HG03457 (cell line): ENCODE measurements around the gene WDR54.
"Not testable (repeated sequence)": the region's sequence is repeated elsewhere in the genome, so short reads cannot be mapped to it uniquely, and the experiment has no call there.

Experiments used
- ATAC-seq: cut with Tn5 transposase; IDR thresholded peaks from one replicate; pipeline ENCODE4 v1.9.1; 2021; ENCODE audit warnings: moderate number of reproducible peaks; ENCODE audit not compliant: unreplicated experiment

The WDR54 gene

DNA sequence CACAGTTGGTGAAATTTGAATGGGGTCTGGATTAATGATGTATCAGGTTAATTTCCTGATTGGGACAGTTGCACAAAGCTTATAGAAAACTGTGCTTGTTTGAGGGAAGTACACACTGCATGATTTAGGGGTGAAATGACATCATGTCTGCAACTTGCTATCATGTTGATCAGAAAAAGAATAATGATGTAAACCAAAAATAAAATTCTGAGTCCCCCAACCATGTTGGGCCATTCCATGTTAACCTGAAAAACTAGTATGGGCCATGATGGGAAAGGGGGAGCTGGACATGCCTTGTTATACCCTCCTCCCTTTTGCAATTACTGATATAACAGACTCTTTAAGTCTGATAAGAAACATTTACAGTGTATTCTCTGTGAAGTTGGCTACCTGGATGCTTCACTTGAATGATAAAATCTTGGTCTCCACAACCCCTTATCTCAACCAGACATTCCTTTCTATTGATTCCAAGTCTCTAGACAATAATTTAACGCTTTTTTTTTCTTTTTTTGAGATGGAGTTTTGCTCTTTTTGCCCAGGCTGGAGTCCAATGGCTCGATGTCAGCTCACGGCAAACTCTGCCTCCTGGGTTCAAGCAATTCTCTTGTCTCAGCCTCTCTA lies 29.1 kb downstream of the WDR54 start:
- ATAC-seq, result no peak

DNA sequence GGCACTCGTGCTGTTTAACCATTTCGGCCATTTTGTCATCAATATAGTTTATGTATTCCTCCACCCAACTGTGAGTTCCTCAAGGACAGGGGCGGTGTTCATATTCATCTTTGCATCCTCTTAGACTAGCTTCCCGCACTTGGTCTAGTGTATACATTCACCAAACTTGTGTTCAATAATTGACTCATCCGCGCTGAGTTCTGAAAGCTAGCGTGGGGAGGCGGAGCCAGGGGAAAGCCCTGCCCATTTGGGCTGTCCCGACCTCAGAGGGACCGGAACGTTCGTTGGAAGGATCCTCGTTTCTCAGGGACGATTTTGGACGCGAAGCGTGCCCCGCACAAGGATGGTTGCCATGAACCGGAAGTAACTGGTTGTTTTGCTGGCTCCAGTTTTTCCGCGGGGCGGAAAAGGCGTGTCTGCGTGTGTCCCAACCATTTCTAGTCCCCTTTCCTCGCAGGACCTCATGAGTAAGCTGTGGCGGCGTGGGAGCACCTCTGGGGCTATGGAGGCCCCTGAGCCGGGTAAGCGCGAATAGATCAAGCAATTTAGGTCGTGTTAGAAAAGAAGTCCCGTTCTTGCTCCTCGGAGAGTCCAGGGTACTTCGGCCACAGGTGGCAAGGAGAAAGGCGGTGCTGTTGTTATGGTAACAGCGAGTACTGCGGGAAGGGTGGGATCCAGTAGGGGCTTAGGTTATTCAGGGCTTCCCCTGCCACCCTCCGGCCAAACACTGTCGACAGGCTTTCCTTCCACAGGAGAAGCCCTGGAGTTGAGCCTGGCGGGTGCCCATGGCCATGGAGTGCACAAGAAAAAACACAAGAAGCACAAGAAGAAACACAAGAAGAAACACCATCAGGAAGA lies 33.4 kb downstream of the WDR54 start, which contains the start of gene INO80B:
INO80B (plus strand) TSS at position 434 of the 858 bp plus-strand sequence; CDS start at position 464, 30 bp downstream.
- ATAC-seq, result peak; percentile 43

DNA sequence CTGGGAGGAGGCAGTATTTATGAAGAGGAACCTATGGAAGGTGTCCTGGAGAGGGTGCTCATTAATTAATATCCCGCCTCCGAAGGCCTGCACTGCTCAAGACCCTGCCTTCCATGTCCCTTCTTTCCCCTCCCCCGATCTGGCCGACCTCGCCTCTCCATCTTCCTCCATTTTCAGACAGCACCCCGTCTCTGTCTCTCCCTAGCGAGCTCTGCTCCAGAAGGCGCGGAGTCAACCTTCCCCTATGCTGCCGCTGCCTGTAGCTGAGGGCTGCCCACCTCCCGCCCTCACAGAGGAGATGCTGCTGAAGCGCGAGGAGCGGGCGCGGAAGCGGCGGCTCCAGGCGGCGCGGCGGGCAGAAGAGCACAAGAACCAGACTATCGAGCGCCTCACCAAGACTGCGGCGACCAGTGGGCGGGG lies 35.6 kb downstream of the WDR54 start:
- ATAC-seq, result no peak

DNA sequence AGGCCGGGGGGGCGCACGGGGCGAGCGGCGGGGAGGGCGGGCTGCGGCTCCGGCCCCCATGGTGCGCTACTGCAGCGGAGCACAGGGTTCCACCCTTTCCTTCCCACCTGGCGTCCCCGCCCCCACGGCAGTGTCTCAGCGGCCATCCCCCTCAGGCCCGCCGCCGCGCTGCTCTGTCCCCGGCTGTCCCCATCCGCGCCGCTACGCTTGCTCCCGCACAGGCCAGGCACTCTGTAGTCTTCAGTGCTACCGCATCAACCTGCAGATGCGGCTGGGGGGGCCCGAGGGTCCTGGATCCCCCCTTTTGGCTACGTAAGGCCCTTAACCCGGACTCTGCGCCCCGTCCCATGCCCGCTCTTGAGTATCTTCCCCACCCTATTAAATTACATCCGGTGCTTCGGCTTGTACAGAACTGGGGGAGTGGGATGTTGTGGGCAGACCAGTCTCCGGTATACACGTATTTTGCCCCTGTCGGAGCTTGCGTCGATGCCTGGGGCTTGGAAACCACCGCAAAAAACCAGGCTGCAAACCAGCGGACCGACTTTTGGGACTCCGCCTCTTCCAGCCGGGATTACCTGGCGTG lies 36.1 kb downstream of the WDR54 start:
- ATAC-seq, result peak; percentile 22

DNA sequence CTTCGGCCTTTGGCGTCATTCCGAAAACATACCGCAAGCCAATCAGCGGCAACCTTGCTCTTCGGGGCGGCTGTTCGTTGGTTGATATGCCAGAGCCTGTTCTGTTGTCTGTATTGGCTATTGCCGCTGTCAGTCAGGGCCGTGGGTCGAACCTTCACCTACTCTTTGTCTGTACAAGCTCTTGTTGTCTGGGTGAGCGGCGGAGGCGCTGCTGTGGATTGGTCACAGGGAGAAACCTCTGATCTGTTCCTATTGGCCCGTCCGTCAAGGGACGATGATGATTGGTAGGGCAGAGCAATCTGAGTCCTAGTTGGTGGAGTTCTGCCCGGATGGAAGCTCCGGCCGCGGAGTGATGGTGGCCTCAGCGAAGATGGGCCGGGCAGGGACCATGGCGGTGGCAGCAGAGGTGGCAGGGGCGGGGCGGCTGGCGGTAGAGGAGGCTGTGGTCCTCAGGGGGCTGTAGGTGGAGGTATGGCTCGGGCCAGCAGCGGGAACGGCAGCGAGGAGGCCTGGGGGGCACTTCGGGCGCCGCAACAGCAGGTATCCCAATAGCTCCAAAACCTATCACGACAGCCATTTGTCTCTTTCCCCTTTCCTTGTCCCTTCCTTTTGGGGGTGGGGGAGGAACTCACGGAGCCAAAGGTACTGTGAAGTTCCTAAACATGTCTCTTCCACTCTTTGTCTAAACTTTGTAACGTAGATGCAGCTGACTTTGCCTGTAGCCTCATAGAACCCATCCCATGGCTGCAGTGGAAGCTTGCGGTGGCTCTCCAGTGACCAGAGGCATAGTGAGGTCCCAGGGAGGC lies 36.8 kb downstream of the WDR54 start, which contains the start of gene WBP1:
WBP1 (plus strand) TSS at position 307 of the 806 bp plus-strand sequence; CDS start at position 472, 165 bp downstream.
- peak; percentile 72 for ATAC-seq

DNA sequence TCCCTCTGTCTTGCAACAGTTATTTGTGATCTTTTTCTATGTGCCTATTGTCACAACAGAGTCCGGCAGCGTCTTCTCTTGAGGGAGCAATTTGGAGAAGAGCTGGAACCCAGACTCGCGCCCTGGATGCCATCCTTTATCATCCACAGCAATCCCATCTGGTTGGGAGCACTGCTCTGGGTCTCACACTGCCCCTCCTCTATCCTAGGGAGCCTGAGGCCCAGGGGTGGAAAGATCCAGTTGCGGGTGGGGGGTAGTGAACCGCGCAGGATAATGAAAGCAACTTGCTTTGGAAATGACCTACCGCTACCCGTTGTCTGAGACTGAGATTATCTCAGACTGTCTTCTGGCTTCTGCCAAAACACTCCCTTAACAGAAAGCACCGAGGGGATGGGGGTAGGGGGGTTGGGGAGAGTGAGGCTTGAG lies 37.4 kb downstream of the WDR54 start:
- ATAC-seq, result no peak

DNA sequence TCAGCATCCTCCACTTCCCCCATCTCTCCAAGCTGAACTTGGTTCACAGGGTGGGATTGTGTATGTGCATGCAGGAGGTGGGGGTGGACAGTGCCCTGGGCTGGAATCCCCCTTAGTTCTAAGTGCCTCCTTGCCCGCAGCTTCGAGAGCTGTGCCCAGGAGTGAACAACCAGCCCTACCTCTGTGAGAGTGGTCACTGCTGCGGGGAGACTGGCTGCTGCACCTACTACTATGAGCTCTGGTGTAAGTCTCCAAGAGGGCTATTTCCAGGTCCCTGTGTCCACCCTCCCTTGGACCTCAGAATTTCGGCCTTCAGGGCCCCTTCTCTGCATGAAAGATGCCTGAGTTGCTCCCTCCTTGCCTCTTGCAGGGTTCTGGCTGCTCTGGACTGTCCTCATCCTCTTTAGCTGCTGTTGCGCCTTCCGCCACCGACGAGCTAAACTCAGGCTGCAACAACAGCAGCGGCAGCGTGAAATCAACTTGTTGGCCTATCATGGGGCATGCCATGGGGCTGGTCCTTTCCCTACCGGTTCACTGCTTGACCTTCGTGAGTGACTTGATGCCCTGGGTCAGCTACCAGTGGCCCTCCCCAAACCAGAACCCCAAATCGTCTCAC lies 38.1 kb downstream of the WDR54 start:
- ATAC-seq, result not testable (repeated sequence)

DNA sequence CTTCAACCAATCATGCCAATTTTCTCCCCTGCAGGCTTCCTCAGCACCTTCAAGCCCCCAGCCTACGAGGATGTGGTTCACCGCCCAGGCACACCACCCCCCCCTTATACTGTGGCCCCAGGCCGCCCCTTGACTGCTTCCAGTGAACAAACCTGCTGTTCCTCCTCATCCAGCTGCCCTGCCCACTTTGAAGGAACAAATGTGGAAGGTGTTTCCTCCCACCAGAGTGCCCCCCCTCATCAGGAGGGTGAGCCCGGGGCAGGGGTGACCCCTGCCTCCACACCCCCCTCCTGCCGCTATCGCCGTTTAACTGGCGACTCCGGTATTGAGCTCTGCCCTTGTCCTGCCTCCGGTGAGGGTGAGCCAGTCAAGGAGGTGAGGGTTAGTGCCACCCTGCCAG lies 38.7 kb downstream of the WDR54 start:
- not testable (repeated sequence) for ATAC-seq

DNA sequence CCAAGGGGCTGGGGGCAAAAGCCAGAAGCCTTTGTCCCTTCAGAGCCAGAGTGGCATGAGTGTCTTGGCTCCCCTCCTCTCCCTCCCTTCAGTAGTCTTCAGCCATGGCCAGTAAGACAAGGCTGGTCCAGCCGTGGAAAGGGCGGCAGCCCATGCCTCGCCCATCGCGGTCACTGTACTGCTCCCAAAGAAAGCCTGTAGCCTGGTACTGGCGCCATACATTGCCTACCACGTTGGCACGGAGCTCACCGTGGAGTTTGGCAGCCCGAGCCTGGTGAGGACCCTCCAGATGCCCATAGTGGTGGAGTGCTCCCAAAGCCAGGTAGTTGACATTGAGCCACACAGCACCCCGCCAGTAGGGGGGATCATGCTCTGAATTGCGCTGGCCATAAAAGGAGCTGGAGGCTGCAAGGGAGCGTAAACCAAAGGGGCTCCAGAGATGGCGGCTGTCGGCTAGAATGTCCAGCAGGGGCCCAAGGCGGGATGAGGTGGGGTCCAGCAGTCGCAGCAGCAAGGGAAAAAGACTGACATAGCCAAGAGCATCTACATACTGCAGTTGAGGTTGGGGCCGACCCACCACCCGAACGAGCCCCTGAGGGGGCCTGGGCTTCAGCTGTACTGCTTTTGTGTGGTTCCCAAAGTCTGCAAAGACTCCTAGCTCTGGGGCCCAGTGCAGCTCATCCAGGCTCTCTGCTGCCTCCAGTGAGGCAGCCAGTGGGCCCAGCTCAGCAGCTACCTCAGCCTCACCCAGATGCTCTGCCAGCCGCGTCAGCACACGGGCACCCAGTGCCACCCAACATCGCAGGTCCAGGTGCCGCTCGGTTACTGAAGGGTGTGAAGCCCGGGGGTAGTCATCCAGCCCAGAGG lies 39.9 kb downstream of the WDR54 start:
- no peak for ATAC-seq

DNA sequence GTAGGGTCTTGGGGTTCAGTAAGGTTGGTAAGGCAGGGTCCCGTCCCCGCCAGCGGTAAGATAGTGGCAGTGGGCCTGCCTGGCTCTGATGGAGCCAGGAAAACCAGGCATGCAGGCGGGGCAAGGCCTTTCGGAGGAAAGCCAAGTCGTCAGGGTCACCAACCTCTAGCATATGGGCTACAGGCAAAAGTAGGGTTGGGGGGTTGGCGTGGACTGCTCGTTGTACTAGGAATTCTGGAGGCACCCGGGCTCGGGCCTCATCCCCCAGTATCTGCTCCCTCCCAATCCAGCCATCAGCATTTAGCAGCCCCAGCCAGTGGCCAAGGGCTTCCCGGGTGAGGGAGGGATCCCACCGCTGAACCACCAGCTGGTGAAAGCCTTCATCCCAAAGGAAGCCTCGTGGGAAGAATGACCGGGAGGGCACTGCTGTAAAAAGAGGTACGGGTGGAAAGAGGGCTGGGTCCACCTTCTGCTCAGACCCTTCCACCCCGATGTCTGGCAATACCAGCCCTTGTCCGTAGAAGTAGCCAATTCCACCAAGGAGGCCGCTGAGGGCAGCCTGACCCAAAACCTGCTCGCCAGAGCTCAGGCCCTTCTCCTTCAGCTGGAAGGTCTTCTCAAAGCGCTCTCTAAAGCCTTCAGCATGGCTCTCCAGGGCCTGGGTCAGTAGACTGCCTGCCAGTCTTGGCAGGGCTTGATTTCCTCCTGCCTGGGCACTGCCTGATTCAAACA lies 40.7 kb downstream of the WDR54 start:
- no peak for ATAC-seq

DNA sequence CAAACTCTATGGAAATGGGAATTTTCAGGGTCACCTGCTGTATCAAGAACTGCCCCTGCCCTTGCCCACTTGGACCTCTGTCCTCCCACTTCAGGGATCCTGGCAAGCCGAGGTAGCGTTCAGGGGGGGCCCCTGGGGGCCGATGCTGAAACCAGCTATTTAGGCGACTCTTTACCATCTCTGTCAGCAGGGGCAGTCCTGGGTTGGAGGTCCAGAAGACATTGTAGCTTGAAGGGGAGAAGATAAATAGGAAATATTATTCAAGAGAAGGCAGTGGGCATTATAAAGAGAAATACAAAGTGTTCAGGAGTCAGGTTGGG lies 41.2 kb downstream of the WDR54 start:
- no peak for ATAC-seq

DNA sequence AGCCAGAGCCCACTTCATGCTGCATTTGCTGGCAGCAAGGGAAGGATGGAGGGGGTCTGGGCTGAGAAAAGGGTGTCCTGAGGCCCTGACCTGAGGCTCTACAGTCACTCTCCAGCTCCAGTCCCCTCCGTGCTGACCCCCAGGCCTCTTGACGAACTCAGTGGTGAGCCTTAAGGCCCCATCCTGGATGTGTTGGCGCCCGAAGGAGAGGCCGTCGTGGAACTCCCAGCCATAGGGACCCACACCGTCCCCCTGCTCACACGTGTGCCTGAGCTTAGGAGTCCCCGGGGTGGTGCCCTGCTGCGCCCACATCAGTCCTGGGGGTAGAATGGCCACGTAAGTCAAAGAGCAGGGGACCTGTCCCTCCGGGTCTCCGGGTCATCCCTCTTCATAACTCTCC lies 42.9 kb downstream of the WDR54 start:
- no peak for ATAC-seq

DNA sequence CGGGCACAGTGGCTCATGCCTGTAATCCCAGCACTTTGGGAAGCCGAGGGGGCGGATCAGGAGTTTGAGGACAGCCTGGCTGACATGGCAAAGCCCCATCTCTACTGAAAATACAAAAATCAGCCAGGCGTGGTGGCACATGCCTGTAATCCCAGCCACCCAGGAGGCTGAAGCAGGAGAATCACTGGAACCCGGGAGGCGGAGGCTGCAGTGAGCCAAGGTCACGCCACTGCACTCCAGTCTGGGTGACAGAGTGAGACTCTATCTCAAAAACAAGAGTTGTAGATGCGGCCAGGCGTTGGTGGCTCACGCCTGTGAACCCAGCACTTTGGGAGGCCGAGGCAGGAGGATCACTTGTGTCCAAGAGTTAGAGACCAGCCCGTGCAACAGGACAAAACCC lies 49.2 kb downstream of the WDR54 start:
- not testable (repeated sequence) for ATAC-seq

DNA sequence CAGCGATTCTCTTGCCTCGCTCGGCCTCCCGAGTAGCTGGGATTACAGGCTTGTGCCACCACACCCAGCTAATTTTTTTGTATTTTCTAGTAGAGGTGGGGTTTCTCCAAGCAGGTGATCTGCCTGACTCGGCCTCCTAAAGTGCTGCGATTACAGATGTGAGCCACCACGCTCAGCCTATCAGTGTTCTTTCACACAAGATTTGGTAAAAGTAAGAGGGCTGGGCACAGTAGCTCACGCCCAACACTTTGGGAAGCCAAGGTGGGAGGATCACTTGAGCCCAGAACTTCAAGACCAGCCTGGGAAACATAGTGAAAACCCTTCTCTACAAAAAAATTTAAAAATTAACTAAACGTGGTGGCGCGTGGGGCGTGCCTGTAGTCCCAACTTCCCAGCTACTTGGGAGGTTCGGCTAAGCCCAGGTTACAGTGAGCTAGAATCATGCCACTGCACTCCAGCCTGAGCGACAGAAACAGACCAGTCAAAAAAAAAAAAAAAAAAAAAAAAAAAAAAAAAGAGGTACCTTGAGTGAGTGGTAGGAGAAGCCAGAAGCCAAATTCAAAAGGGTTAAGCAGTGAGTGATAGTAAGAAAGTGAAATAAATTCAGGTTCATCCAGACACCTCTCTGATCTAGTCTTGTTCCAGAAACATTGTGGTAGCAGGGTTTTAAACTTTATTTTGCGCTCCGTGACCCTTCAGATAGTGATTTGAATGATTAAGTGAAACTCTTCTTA lies 50.0 kb downstream of the WDR54 start:
- ATAC-seq, result no peak

DNA sequence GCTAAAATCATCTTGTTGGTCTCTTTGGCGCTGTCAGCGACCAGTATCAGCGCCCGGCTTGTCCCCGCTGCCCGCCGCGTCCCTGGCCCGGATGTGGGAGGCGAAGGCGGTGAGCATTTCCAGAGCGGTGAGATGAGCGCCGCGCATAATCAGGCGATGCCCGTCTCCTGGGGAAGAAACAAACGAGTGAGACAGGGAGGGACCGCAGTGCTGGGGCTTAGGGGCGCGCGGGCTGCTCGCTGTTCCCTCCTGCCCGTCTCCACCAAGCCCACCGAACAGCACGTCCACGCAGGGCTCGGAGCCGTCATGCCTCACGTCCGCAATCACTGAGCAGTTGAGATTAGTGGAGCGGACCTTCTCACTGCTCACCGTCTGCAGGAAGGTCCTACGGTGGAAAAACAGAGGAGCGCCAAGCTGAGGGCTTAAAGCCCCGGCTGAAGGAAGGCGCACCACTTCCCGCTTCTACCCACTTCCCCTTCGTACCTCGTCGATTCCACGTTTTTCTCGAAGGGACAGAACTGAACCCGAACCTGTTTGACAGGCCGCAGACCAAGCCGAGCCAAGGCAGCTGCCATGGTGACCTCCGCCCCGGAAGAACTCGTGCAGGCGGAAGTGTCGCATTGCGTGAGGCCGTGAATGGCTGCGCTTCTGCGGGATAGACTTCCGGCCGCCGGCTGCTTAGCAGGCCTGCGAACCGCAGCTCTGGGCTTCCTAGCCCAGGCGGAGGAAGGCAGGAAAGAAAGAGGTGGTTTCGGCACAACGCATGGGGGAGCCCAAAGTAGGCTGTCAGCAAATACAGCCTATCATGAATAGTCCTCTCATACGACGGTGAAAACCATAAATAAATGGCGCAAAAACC lies 50.8 kb downstream of the WDR54 start, which contains the start of gene MRPL53:
MRPL53 (minus strand) TSS at position 595 of the 859 bp plus-strand sequence; CDS start at position 575, 20 bp downstream.
- ATAC-seq, result peak; percentile 68

DNA sequence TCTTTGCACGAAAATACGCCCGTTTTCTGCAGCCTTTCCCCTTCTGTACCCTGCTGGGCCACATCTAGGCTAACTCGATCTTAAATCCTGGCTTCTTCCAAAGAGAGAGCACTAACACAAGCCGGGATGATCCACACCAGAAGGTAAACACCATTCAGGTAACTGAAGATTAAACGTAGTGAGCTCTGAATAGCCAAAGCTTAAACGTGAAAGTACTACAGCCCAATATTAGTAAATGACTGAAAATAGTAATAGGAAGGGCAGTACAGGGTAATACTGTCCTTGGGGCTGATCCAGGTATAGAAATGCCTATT lies 51.4 kb downstream of the WDR54 start:
- no peak for ATAC-seq

DNA sequence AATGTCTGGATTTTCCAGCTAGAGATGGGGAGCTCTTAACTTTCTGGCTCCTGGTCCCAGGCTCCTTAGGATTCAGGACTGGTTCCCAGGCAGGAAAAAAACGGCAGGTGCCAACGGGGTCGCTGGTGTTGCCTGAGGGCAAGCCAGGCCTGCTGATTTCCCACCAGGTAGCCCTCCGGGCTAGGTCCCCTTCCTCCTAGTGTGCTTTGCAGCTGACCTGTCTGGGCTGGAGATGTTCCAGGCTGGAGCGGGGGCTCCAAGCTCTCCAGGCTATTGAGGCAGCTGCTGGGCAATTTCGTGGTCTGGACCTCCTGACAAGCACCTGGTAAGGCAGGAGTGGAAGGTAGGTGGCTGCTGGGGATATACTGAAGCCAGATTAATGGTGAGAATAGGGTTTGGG lies 53.0 kb downstream of the WDR54 start:
- no peak for ATAC-seq
